Head of caudate nucleus (tissue), 42 donors: ENCODE data around the gene ITGB2.

Source experiments
- DNase-seq, 42 donors: peaks; one replicate each; pipeline versions ENCODE4 v3.0.0 to v3.0.0-alpha.2; 2020 to 2021; ENCODE audit warnings: mixed read lengths in 7 of 42
- intact Hi-C: fragments of 100-400 bp; cut with DNase I; formaldehyde crosslinking; loops from one replicate; pipeline ENCODE4 v1.15.0; 2022

The ITGB2 gene

GRCh38 chr21:44920694-44921604 lies at the start of gene ITGB2:
ITGB2 (minus strand) TSS chr21:44920899; CDS start chr21:44910782, 10,117 bp downstream.
- peak in 21 of 42 donors; percentile 21 to 68 (median 36) for DNase-seq
- intact Hi-C loops: loop anchor here (10.0 kb wide), 1 partner anchor 46 kb away; the partner anchor contains the start of gene PTTG1IP

DNA sequence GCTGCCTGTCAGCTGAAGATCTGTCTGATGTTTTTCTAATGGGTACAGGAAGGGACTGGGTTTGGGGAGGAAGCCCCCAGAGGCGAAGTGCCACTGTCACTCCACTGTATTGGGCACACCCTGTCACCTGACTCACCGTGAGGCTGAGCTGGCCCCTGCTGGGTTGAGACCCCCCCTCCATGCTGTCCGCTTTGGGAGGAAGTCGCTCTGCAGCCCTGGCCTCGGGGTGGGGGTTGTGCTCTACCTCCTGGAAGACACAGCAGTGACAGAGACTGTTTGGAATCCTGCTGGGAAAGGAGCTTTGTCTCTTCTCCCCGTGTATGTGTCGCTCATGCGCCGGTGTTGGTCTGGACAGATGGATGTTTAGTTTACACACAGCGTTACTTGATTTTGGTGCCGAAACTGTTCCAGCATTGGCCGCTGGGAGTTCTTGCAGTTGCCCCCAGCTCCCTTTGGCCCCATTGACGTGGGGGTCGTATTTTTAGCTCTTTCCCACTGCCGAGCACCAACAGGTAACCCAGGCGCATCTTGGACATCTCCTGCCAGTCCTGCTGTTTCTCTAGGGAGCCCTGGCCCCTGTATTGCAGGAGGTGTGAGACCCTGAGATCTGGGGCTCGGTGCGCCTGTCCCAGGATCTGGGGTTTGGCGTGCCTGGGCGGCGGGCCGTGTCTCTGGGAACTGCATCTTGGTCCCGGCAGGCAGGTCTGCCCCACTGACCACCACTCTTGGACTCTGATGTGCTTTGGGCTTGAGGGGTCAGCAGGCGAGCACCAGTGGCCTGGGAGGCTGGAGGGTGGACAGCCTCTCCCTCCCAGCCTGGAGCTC lies 49.4 kb upstream of the ITGB2 start:
- intact Hi-C loops: no loop called here
- no peak for DNase-seq

DNA sequence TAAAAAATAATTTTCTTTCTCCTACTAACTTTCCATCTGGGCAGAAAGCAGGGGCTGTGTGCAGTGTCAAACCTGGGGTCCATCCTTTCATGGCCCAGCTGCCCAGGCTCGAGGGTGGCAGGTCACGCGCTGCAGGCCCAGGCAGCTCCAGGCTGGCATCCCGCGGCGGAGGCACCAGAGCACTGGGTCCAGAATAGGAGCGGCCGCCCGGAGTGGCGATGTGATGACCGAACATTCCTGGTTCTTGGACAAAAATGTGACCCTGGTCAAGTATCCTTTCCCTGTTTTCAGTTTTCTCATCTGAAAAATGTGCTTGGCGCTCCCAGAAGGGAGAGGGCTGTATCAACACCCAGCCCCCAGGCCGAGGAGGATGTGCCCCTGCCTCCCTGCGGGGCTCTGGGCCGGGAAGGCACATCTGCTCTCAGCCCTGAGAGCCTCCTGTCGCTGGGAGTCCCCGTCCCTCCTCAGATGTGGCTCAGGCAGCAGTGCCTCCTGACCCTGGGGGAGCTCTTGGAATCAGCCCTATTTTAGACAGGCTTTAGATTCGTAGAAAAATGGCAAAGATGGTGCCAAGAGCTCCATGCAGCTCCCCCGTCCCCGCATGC lies 48.5 kb upstream of the ITGB2 start:
- DNase-seq: no peak
- intact Hi-C loops: no loop called here

GRCh38 chr21:44967082-44968047 lies 46.7 kb upstream of the ITGB2 start:
- intact Hi-C loops: no loop called here
- DNase-seq: peak in 1 of 42 donors; percentile 0

GRCh38 chr21:44966135-44967081 lies 45.7 kb upstream of the ITGB2 start:
- intact Hi-C loops: no loop called here

GRCh38 chr21:44965251-44966022 lies 44.7 kb upstream of the ITGB2 start:
- intact Hi-C loops: no loop called here
- DNase-seq: no peak

More at GRCh38 chr21:44966135-44967081, 45.7 kb upstream of the ITGB2 start:
- peak in 36 of 42 donors; percentile 36 to 86 (median 58) for DNase-seq

- DNase-seq: no peak
- intact Hi-C loops: no loop called here
These were observed 43.7 kb upstream of the ITGB2 start for GRCh38 chr21:44964381-44964780.

DNA sequence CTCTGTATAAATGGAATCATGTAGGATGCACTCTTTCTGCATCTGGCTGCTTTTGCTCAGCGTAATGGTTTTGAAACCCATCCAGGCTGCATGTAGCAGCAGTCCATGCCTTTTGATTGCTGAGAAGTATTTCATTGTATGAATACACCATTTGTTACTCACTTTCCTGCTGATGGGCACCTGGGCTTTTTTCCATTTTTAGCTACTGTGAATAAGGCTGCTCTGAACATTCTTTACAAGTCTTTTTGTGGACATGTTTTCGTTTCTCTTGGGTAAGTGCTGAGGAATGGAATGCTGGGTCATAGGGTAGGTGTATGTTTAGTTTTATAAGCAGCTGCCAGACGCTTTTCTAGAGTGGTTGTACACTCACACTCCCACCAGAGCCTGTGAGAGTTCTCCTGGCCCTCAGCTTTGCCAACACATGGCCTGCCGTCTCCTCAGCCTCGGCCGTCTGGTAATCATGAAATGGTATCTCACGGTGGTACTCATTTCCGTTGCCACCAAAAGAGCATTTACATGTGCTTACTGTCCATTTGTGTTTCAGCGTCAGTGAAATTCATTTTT lies 41.8 kb upstream of the ITGB2 start:
- intact Hi-C loops: no loop called here
- no peak for DNase-seq

- no peak for DNase-seq
- intact Hi-C loops: no loop called here
These were observed 39.7 kb upstream of the ITGB2 start for GRCh38 chr21:44960141-44961092.

DNA sequence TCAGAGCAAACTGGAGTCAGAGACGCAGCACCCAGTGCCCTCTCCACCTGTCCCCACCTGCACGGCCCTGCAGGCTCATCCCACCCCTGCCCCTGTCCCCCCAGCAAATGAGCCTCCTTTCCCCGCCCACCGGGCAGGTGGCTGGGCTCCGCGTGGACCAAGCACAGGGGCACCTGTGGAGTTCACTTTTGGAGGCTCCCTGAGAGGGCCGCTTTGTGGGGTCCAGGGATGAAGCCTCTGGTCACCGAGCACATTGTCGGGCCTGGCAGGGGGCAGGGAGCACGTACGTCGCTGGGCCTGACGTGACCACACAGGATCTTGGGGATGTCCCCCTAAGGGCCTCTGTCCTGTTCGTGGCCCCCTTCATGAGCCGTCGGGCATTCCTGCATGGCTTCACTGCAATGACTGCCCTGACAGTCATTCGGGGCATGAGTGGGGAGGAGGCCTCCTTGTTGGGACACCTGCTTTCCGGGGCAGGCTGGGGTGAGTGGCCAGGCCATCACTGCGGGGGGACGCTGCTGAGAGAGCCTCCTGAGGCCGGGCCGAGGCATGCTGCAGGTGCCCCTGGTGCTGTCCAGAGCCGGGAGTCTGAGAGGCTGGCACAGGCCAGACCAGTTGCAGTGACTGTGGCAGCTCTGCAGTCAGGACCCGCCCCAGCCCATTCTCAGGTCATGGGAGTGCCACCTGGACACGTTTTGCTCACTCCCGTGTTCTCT lies 38.8 kb upstream of the ITGB2 start:
- intact Hi-C loops: no loop called here
- no peak for DNase-seq

DNA sequence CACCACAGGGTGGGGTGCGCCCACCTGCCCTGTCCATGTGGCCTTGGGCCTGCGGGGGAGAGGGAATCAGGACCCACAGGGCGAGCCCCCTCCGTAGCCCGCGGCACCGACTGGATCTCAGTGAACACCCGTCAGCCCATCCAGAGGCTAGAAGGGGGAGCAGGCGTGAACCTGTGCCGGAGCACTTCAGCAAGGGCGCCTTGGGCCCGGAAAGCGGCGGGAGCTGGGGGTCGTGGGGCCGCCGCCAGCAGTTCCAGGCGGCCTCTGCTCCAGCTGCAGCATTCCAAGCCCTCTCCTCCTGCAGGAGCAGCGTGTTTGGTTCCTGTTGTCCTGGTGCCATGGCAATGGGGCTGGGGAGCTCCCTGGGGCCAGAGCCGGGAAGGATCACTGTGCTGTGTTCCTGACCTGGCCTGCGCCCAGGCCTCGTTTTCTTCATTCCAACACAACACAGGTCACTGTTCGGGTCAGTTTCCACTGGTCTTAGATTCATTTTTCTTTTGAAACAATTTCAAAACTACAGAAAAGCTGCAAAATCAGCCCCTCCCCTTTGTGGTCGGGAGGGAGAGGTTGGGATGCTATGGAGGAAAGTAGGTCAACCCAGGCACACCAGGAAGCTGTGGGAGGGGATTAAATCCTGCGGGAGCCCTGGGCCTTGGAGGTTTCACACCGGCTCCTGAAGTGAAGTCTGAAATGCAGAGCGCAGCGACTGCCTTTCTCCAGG lies 37.9 kb upstream of the ITGB2 start:
- DNase-seq: peak in 17 of 42 donors; percentile 20 to 72 (median 49)
- intact Hi-C loops: no loop called here

GRCh38 chr21:44957901-44958451 lies 37.3 kb upstream of the ITGB2 start:
- intact Hi-C loops: no loop called here
- no peak for DNase-seq

DNA sequence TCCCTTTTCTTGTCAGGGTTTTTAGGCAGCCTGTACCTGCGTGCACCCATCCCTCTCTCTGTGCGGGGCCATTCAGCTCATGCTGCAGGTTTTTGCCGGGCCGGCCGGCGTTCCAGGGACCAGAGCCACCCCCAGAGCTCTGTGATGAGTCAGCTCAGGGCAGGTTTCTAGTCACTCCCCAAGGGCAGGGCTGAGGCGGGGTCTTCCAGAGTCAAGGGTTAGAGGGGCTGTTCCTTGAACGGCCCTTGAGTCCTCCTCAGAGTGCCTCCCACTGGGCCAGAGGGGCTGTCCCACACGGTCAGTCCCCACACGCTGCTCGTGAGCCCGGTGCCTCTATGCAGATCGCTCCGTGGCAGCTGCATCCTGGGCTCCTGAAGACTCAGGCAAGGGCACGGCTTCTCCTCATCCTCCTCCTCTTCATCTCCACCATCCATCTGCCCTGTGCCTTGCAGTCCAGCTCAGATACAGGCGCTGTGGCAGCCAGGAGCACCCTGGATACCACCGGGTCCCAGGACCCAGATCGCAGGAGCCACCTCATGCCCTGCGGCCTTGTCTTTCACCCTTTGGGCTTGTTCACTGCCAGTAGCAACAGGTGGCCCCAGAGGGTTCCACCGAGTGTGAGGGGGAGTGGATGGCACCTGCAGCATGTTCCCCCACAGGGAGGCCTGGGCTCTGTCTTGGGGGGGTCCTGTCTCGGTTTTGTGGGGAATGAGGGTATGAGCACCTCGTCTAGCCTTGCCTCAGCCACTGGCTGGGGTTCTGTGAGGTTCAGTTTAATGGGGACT lies 36.5 kb upstream of the ITGB2 start:
- DNase-seq: no peak
- intact Hi-C loops: no loop called here
